SK-N-MC (cell line): ENCODE data around the gene TBC1D2B.
A peak's percentile ranks its signal among the peaks of the same experiment; 100 is the strongest.

ENCODE experiments used
- DNase-seq: peaks from one replicate; pipeline ENCODE4 v3.0.0-alpha.2; 2011; ENCODE audit warnings: low read depth, low spot score
- H3K27ac ChIP-seq: fragments of 200-600 bp; sonication (generic); 2 replicates; pipeline ENCODE4 v1.5.1; 2016; ENCODE audit warnings: mixed run types
- H3K36me3 ChIP-seq: fragments of 200-600 bp; sonication (generic); 2 replicates; pipeline ENCODE4 v1.6.1; 2017; ENCODE audit warnings: antibody characterized with exemption, low read length, mixed read lengths; ENCODE audit not compliant: insufficient read depth
- H3K4me3 ChIP-seq: fragments of 200-600 bp; sonication (generic); 2 replicates; pipeline ENCODE4 v1.5.1; 2016
- H3K9ac ChIP-seq: fragments of 200-600 bp; sonication (generic); 2 replicates; pipeline ENCODE4 v1.8.0; 2017; ENCODE audit warnings: mixed run types, mixed read lengths; ENCODE audit not compliant: insufficient read length
- H3K9me3 ChIP-seq: fragments of 200-600 bp; sonication (generic); 2 replicates; pipeline ENCODE4 v1.6.1; 2017; ENCODE audit warnings: low read depth, mild to moderate bottlenecking, antibody characterized with exemption, low read length, moderate library complexity, mixed read lengths
- EZH2 ChIP-seq: fragments of 200-600 bp; sonication (generic); IDR thresholded peaks from one replicate; pipeline ENCODE4 v1.6.1; 2017; ENCODE audit warnings: antibody characterized with exemption
- FOXP2 ChIP-seq: optimal IDR thresholded peaks from 2 replicates; pipeline ENCODE3; 2011; ENCODE audit warnings: mild to moderate bottlenecking, moderate library complexity; ENCODE audit not compliant: insufficient read depth; ENCODE audit errors: extremely low read length, control extremely low read depth
- POLR2AphosphoS5 ChIP-seq: IDR thresholded peaks from 2 replicates; pipeline ENCODE4 v1.6.1; 2012; ENCODE audit warnings: mild to moderate bottlenecking, low read depth, low read length, borderline replicate concordance

TBC1D2B gene

DNA sequence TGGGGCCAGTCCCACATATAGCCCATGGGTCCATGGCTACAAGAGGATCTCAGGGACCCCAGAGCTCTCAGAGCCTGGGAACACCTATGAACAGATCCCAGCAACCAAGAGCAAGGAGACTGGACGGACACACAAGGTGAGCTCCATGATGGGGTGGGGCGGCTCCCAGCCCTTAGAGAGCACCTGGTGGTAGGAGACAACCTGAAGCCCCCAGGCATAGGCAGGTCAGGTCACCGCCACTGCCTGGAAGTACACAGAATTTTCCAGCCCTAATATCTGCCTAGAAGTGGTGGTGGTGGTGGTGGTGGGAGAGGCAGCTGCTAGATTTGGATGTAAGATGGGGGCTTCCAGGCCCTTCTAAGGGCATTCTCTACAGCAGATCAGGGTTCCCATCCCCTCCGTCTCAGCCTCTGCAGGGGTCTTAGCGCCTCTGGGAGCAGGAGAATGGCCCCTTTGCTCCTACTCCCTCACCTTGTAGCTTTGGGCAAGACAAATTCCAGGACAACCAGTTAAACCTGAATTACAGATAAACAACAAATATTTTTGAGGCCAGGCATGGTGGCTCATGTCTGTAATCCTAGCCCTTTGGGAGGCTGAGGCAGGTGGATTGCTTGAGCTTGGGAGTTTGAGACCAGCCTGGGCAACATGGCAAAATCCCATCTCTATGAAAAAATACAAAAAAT, 24.1 kb upstream of the TBC1D2B start:
- no peaks in the 10 kb centered on the region for H3K36me3 ChIP-seq
- H3K27ac ChIP-seq: no peak overlapping the region
- no peak overlapping the region for H3K9ac ChIP-seq
- DNase-seq: no peak
- no peak overlapping the region for H3K4me3 ChIP-seq
- TF ChIP-seq POLR2AphosphoS5 (no peak), EZH2 (no peak)
- no peaks in the 10 kb centered on the region for H3K9me3 ChIP-seq

DNA sequence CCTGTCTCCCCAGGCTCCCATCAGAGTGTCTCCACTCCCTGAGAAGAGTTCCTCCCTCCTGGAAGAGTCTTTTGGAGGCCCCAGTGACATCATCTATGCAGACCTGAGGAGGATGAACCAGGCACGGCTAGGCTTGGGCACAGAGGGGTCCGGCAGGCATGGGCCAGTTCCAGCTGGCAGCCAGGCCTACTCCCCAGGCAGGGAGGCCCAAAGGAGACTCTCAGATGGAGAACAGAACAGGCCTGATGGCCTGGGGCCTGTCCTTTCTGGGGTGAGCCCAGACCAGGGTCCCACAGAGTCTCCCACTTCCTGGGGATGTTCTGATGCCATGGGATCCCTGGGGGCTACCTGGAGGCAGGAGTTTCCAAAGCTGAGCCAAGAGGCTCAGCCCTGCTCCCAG, 23.4 kb upstream of the TBC1D2B start:
- no peak for DNase-seq
- no peak overlapping the region for H3K9ac ChIP-seq
- no peaks in the 10 kb centered on the region for H3K36me3 ChIP-seq
- no peak overlapping the region for H3K4me3 ChIP-seq
- no peak overlapping the region for H3K27ac ChIP-seq
- no peaks in the 10 kb centered on the region for H3K9me3 ChIP-seq
- no peak for TF ChIP-seq FOXP2
- TF ChIP-seq POLR2AphosphoS5: no peak
- TF ChIP-seq EZH2: no peak

- Histone ChIP-seq H3K9me3 (no peaks in the 10 kb centered on the region), H3K4me3 (no peak overlapping the region), H3K27ac (no peak overlapping the region), H3K36me3 (no peaks in the 10 kb centered on the region), H3K9ac (no peak overlapping the region)
- DNase-seq: no peak
- no peak for TF ChIP-seq POLR2AphosphoS5
- TF ChIP-seq FOXP2: no peak
- no peak for TF ChIP-seq EZH2
Measured at GRCh38 chr15:78098131-78098755, 20.7 kb upstream of the TBC1D2B start.

GRCh38 chr15:78097667-78098066, 20.2 kb upstream of the TBC1D2B start:
- DNase-seq: no peak
- Histone ChIP-seq H3K9ac (no peak overlapping the region), H3K9me3 (no peaks in the 10 kb centered on the region), H3K36me3 (no peaks in the 10 kb centered on the region), H3K4me3 (no peak overlapping the region), H3K27ac (no peak overlapping the region)
- TF ChIP-seq EZH2: no peak
- no peak for TF ChIP-seq POLR2AphosphoS5
- TF ChIP-seq FOXP2: no peak

DNA sequence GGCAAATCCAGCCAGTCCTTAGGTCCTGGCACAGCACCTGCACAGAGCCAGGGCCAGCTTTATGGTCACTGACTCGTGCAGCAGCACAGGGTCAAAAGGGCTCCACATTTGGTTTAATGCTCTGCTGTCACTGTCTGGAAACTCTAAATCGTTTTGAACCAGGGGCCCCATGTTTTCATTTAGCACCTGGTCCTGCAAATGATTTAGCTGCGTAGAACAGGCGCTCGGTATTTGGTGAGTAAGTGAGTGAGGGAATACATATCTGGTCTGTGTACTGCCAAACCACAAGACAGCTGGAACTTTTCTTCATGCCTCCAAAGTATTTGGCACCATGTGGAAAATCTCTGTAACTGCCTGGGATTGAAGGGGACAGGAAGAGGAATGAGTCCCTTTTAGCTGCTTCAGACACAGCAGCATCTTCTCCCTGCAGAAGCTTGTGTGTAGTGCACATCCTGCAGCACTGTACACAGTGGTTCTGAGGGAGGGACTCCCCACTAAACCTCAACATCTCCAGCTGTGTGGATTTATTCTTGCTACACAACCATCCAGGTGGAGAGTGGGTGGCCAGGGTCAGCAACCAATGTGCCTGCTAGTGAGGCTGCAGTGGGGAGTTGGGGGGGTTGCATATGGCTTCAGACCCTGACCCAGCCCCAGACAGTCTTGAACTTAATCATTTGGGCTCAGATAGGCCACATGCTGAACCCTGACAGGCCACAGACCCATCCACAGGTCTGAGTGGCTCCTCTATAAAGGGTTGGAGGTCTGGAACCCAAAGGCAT, 15.9 kb upstream of the TBC1D2B start:
- TF ChIP-seq POLR2AphosphoS5 (no peak), FOXP2 (no peak), EZH2 (no peak)
- Histone ChIP-seq H3K36me3 (no peaks in the 10 kb centered on the region), H3K4me3 (no peak overlapping the region), H3K9me3 (no peaks in the 10 kb centered on the region), H3K27ac (peak overlapping the region; percentile 26; the same call in 1 of the 2 replicates), H3K9ac (no peak overlapping the region)
- DNase-seq: no peak

DNA sequence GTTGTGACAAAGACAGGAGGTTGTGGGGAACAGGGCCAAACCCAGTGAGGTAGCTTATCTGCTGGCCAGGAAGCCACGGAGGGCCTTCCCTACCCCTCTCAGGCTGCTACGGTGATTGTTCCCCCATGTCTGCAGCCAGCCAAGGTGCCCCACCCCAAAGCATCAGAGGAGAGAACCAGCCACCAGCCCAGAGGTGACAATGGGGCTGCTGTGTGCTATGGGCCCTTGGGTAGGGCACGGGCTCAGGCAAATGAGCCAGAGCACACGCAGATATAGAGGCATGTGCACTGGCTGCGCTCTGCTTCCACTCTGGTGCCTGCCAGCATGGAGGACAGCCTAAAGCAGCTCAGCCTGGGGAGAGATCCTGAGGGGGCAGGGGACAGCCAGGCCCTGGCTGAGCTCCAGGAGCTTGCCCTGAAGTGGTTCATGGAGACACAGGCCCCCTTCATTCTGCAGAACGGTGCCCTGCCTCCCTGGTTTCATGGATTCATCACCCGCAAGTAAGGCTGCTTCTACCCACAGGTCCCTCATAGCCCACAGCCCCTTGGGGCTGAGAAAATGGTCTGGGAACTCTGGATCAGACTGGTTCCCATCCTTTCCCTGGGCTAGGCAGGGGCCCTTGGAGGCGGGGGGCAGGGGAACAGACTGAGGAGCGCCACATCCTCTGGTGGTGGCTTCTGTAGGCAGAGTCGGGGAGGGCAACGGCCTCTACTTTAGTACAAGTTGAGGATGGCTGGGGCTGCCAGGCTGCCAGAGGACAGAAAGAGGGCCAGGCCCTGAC, 14.9 kb upstream of the TBC1D2B start, which contains the start of gene SH2D7:
Gene SH2D7 (plus strand): TSS at position 301 of the 781 bp plus-strand sequence. CDS start 24 bp downstream, at position 325.
- H3K27ac ChIP-seq: peak within 1 kb of the TSS; percentile 26; the same call in 1 of the 2 replicates
- TF ChIP-seq EZH2 (no peak), POLR2AphosphoS5 (no peak), FOXP2 (no peak)
- no peak within 1 kb of the TSS for H3K9ac ChIP-seq
- no peak for DNase-seq
- H3K9me3 ChIP-seq: no peaks in the 10 kb centered on the region
- no peak within 1 kb of the TSS for H3K4me3 ChIP-seq
- no peaks in the 10 kb centered on the region for H3K36me3 ChIP-seq

GRCh38 chr15:78090422-78091063, 13.0 kb upstream of the TBC1D2B start:
- H3K9me3 ChIP-seq: no peaks in the 10 kb centered on the region
- no peak overlapping the region for H3K27ac ChIP-seq
- no peak for DNase-seq
- no peak for TF ChIP-seq EZH2
- H3K36me3 ChIP-seq: no peaks in the 10 kb centered on the region
- no peak overlapping the region for H3K4me3 ChIP-seq
- H3K9ac ChIP-seq: no peak overlapping the region

- TF ChIP-seq POLR2AphosphoS5 (no peak), FOXP2 (no peak), EZH2 (no peak)
- no peak for DNase-seq
- no peak overlapping the region for H3K27ac ChIP-seq
- H3K4me3 ChIP-seq: no peak overlapping the region
- no peak overlapping the region for H3K9ac ChIP-seq
- no peaks in the 10 kb centered on the region for H3K36me3 ChIP-seq
- H3K9me3 ChIP-seq: no peaks in the 10 kb centered on the region
Measured at GRCh38 chr15:78088773-78089080, 11.2 kb upstream of the TBC1D2B start.
